NCI-H1694 (cell line): ENCODE measurements around the gene NCAPD2.

Experiments
- DNase-seq: peaks from one replicate; lab custom pipeline; 2025; lab: John Stamatoyannopoulos, UW

The NCAPD2 gene, protein sequence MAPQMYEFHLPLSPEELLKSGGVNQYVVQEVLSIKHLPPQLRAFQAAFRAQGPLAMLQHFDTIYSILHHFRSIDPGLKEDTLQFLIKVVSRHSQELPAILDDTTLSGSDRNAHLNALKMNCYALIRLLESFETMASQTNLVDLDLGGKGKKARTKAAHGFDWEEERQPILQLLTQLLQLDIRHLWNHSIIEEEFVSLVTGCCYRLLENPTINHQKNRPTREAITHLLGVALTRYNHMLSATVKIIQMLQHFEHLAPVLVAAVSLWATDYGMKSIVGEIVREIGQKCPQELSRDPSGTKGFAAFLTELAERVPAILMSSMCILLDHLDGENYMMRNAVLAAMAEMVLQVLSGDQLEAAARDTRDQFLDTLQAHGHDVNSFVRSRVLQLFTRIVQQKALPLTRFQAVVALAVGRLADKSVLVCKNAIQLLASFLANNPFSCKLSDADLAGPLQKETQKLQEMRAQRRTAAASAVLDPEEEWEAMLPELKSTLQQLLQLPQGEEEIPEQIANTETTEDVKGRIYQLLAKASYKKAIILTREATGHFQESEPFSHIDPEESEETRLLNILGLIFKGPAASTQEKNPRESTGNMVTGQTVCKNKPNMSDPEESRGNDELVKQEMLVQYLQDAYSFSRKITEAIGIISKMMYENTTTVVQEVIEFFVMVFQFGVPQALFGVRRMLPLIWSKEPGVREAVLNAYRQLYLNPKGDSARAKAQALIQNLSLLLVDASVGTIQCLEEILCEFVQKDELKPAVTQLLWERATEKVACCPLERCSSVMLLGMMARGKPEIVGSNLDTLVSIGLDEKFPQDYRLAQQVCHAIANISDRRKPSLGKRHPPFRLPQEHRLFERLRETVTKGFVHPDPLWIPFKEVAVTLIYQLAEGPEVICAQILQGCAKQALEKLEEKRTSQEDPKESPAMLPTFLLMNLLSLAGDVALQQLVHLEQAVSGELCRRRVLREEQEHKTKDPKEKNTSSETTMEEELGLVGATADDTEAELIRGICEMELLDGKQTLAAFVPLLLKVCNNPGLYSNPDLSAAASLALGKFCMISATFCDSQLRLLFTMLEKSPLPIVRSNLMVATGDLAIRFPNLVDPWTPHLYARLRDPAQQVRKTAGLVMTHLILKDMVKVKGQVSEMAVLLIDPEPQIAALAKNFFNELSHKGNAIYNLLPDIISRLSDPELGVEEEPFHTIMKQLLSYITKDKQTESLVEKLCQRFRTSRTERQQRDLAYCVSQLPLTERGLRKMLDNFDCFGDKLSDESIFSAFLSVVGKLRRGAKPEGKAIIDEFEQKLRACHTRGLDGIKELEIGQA (N-terminal part only)

DNA sequence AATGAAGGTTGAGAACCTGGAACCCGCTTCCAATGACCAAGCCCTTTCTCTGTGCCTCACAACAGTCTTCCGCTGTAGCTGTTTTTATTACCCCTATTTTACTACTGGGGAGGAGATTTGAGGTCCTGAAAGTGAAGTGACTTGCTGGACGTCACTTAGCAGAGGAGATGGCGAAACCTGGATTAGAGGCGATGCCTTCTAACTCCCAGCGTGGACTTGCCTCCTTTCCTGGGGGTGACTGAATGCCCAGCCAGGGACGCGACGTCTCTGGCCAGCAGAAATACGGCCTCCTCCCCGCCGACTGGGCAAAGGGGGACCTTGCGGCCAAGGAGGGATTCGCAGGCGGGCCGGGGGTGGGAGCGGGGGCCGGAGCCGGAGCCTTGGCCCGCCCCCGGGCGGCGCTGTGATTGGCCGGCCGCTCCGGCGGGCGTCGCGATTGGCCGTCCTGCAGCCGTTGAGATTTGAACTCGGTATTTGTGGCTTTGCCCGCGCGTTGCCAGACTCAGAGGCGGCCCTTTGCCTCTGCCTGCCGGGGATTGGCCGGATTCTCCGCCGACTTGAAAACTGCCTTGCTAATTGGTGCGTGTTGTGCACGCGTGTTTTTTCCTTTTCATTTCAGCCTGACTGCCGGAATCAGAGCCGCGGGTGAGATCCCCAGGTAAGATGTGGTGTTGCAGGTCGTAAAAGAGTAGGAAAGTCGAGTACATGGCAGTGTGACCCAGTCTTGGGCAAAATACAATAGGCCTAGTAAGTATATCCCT lies at the start of gene NCAPD2:
TSS of gene NCAPD2 (plus strand) at position 606 of the 761 bp plus-strand sequence. CDS start 997 bp downstream, outside the sequence.
- peak; percentile 98 for DNase-seq

DNA sequence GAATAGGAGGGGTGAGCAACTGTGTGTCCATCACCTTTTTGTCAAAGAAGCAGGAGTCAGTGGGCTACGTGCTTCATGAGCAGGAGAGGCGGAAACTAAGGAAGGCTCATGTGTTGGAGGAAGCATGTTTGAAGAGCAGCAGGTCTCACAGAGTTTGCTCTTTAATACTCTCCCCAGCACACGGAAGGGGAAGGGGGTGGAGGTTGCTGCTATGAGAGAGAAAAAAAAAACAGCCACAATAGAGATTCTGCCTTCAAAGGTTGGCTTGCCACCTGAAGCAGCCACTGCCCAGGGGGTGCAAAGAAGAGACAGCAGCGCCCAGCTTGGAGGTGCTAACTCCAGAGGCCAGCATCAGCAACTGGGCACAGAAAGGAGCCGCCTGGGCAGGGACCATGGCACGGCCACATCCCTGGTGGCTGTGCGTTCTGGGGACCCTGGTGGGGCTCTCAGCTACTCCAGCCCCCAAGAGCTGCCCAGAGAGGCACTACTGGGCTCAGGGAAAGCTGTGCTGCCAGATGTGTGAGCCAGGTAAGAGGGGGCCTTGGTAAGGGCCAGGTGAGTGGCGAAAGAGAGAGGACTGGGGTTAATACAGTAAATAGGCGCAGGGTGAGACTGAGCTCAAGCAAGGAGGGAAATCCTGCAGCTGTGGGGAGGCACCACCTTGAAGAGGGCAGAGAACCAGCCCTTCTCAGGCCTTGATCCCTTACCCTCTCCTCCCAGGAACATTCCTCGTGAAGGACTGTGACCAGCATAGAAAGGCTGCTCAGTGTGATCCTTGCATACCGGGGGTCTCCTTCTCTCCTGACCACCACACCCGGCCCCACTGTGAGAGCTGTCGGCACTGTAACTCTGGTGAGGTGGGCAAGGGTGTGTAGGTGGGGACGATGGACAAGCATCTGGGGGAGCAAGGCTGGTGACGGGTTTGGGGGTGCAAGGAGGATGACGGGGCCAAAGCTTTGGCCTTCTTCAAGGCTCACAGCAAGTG lies 48.9 kb upstream of the NCAPD2 start, which contains the start of gene CD27:
TSS of gene CD27 (plus strand) at position 252 of the 985 bp plus-strand sequence. CDS start at position 393, 141 bp downstream.
- DNase-seq = no peak

DNA sequence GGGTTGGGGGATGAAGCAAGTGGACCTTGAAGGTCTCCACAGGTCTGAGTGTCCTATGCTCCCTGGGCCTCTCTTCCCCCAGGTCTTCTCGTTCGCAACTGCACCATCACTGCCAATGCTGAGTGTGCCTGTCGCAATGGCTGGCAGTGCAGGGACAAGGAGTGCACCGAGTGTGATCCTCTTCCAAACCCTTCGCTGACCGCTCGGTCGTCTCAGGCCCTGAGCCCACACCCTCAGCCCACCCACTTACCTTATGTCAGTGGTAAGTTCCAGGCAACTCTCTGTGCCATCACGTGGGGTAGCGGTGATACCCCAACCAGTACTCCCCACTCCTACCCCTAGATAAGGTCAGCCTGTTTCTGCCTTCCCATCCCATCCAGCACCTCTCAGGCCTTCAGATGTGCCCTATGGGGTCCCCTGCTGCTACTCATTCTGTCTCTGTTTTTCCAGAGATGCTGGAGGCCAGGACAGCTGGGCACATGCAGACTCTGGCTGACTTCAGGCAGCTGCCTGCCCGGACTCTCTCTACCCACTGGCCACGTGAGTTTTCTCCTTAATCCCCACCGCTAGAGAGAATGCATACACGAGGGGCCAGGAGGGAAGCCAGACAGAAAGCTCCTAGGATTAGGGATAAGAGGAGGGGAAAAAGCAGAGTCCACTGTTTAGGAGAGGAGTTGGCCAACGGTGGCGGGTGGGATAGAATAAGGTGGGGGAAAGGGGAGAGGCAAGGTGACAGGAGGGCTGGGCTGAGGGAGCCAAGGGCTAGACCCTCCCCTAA lies 43.6 kb upstream of the NCAPD2 start:
- no peak for DNase-seq

DNA sequence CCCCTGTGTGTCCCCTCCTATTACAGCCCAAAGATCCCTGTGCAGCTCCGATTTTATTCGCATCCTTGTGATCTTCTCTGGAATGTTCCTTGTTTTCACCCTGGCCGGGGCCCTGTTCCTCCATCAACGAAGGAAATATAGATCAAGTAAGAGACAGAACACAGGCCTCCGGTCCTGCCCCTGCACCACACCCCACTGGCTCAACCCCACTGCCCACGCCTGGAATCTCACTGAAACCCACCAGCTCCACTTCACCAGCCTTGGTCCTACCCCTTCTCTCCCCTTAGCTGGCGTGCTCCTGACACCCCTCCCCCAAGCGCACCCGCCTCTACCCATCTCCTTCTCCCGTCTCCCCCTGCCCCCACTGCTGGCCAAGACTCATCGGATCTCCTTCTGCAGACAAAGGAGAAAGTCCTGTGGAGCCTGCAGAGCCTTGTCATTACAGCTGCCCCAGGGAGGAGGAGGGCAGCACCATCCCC lies 43.0 kb upstream of the NCAPD2 start:
- no peak for DNase-seq

DNA sequence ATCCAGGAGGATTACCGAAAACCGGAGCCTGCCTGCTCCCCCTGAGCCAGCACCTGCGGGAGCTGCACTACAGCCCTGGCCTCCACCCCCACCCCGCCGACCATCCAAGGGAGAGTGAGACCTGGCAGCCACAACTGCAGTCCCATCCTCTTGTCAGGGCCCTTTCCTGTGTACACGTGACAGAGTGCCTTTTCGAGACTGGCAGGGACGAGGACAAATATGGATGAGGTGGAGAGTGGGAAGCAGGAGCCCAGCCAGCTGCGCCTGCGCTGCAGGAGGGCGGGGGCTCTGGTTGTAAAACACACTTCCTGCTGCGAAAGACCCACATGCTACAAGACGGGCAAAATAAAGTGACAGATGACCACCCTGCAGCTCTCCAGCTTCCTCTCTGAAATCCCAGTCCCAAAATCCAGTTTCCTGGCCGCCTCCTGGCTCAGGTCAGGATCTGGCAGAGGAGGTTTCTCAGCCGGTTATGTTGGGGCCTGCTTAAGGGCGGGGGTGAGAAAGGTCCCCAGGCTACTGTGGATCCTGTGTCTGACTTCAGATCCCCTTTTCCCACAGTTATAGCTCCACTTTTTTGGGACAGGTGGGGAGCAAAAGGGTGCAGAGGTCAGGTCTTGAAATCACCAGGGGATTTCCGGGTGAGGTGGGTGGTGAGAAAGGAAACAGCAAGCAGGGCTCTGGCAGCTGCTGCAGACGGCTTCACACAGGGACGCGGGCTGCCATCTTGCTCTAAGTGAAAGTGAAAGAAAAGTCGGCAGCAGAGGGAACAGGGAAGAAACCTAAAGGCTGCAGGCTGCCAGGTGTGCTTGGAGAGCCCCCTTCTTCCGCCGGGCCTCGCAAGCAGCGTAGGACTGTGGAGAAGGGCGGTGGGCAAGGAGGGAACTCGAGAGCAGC lies 42.3 kb upstream of the NCAPD2 start, which contains the start of gene TAPBPL:
TSS of gene TAPBPL (plus strand) at position 695 of the 897 bp plus-strand sequence. CDS start 207 bp downstream, outside the sequence.
- peak; percentile 96 for DNase-seq

DNA sequence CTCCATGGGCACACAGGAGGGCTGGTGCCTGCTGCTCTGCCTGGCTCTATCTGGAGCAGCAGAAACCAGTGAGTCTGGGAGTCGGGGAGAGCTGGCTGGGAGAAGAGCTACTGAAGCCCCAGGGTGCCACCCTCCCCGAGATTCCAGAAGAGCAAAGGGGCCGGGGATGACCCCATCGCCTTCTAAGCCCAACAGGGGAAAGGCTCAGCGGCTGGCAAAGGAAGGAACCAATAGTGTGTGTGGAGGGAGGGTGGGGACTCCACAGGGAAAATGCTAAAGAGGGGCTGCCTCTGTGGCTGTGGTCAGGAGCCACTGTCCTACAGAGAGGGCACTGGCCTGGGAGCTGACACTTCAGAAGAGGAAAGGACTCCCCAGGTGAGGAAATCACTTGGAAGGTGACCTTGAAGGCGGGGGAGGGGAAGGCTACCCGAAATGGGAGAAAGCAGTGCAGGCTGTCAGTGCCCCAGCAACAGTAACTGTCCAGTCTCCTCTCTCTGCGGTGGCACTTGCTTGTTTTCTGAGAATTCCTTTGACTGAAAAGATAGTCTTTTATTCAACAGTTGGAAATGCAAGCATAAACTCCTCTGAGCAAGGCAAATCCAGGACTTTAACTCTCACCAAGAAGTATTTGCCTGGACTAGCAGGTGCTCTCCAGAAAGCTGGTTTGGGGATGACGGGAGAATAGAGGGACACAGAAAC lies 41.5 kb upstream of the NCAPD2 start:
- DNase-seq = peak; percentile 12

DNA sequence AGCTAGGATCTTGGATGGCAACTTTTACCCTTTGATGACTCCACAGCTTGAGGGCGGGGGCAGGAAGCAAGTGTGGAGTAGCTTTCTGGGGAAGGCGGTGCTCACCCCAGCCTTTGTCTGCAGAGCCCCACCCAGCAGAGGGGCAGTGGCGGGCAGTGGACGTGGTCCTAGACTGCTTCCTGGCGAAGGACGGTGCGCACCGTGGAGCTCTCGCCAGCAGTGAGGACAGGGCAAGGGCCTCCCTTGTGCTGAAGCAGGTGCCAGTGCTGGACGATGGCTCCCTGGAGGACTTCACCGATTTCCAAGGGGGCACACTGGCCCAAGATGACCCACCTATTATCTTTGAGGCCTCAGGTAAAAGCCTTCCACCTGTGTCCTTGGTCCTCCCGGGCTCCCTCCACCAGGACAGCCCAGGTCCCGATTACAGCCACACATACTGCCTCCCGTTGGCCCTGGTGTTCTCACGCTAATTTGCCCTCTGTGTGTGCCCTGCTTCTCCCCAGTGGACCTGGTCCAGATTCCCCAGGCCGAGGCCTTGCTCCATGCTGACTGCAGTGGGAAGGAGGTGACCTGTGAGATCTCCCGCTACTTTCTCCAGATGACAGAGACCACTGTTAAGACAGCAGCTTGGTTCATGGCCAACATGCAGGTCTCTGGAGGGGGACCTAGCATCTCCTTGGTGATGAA lies 40.8 kb upstream of the NCAPD2 start:
- no peak for DNase-seq

DNA sequence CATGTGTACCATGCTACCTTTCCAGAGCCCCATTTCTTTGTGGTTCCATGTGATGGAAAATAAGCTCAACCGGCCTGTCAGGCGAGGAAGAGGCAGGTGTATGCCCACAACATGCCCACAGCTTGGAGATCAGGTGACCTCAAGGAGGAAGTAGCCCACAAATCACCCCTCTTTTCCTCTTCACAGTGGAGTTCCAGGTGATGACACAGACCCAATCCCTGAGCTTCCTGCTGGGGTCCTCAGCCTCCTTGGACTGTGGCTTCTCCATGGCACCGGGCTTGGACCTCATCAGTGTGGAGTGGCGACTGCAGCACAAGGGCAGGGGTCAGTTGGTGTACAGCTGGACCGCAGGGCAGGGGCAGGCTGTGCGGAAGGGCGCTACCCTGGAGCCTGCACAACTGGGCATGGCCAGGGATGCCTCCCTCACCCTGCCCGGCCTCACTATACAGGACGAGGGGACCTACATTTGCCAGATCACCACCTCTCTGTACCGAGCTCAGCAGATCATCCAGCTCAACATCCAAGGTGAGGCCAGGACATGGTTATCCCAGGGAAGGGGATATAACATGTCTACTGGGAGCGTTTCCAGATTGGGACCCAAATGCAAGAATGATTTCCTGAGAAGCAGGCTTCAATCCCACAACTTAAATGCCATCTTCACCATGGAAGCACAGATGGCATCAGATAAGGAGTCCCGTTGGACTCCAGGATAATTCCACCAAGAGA lies 36.5 kb upstream of the NCAPD2 start:
- no peak for DNase-seq

DNA sequence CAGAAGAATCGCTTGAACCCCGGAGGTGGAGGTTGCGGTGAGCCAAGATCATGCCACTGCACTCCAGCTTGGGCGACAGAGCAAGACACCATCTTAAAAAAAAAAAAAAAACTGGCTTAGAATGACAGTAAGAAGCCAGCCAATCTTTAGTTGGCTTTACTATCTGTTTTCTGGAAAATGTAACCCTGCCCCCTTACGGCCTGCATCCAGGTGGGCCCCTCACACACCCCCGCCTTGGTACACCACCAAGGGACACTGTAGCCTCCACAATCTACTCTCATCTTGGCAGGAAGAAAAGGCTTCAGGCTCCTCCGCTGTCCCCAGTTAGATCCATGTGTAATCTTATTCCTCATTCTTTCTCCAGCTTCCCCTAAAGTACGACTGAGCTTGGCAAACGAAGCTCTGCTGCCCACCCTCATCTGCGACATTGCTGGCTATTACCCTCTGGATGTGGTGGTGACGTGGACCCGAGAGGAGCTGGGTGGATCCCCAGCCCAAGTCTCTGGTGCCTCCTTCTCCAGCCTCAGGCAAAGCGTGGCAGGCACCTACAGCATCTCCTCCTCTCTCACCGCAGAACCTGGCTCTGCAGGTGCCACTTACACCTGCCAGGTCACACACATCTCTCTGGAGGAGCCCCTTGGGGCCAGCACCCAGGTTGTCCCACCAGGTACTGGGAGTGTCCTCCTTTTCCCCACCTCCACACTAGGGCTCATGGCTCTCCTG lies 35.5 kb upstream of the NCAPD2 start:
- no peak for DNase-seq

DNA sequence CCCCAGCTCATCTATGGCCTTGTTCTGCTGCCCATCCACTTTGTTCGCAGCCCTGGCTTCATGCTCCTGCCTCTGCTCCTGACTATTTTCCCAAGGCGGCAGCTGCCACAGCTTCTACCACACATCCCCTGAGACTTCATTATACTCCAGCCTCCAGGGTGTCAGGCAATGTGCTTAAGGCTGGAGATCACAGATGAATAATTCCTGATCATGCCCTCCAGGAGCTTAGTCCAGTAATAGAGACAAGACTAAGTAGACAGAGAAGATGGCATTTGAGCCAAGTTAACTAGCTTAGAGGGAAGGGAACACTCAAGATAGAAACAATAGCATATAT lies 34.9 kb upstream of the NCAPD2 start:
- no peak for DNase-seq

DNA sequence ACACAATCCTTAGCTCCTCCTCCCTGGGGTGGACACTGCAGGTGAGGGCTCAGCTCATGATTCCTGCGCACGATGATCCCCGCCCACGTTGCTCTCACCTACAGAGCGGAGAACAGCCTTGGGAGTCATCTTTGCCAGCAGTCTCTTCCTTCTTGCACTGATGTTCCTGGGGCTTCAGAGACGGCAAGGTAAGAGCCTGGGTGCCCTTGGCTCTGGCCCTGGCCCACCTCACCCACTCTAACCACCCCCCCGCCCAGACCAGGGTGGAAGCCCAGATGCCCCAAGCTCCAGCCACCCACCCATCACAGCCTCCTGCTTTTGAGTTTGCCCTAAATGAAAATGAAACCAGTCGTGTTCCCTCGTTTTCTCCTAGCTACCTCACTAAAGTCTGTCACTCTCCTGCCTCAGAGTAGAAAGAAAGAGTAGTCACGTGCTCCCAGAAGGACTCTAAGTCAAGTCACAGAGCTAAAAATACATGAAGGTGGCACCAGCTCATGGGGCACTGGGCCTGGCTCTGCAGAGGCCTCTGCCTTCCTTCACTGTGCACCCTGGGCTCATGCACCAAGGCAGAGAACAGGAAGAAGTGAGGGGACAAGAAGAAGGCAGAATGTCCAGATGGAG lies 33.0 kb upstream of the NCAPD2 start:
- DNase-seq = no peak

DNA sequence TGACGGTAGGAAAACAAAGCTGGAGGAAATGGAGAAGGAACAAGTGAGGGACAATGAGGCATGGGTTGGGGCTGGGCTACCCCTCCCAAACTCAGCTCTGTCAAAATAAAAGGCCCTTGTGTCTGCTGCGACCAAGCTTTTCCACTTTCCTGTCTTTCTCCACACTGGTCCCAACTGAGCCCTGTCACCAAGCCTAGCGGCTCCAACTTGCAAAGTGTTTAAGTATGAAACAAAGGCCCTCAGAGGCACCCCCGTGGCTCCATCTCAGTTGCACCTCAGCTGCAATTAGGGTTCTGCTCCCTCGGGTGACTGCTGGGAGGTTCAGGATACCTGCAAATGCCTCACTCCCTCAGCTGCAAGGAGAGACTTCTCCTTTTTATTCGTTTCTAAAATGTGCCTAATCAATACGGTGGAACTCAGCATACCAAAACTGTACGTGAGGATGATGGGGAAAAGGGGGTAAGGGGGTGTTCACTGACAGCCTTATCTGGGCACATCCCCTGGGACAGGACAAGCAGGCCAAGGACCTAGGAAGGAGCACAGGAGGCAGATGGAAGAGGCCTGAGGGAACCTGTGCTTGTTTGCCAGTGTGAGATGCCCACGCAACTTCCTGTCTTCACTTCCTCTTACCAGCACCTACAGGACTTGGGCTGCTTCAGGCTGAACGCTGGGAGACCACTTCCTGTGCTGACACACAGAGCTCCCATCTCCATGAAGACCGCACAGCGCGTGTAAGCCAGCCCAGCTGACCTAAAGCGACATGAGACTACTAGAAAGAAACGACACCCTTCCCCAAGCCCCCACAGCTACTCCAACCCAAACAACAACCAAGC lies 32.3 kb upstream of the NCAPD2 start:
- no peak for DNase-seq

DNA sequence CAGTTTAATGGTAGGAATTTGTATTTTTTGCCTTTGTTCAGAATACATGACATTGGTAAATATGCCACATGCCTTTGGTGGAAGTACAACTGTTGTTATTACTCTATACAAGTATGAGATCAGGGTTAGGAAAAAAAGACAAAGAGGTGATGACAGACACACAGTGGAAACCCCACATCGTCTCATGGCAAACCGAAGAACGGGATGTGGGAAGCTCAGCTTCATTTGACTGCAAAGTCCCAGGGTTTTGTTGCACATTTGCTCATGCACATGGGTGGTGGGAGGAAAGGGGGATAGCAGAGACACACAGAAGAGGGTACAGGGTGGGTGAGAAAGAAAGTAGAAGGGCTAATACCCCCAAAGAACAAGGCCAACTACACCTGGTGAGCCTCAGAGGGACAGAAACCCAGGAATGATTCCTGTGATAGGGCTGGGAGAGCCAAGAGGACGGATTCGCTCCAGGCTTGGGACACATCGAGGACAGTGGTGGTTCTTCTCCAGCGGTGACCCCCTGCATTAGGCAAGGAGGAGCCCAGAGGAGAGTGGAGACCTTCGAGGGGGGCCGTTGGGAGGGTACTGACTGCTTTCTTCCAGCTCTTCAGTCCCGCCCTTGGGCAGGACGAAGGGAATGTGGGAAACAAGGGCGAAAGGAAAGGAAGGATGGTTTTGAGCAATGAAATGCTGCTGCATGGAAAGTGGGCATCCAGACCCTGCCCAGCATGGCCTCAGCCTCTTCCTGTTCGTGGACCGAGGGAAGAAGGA lies 31.5 kb upstream of the NCAPD2 start:
- DNase-seq = no peak
